Cerebellar nuclear complex (tissue), 1 donor: Measurements from ENCODE around the gene FLT1.

ENCODE experiments used
- DNase-seq, 2 experiments: peaks; one replicate each; lab custom pipeline; 2025; lab: John Stamatoyannopoulos, UW

Gene FLT1

GRCh38 chr13:28494778-28495537, at the start of gene FLT1:
TSS of gene FLT1 (minus strand) at chr13:28495128. CDS start at chr13:28494843, 285 bp downstream.
- DNase-seq: no peak

- no peak for DNase-seq
Measured at GRCh38 chr13:28544026-28544425, 49.1 kb upstream of the FLT1 start.

GRCh38 chr13:28542804-28543203, 47.9 kb upstream of the FLT1 start:
- no peak for DNase-seq

GRCh38 chr13:28541966-28542365, 47.0 kb upstream of the FLT1 start:
- no peak for DNase-seq

- DNase-seq: no peak
Measured at GRCh38 chr13:28540612-28541011, 45.7 kb upstream of the FLT1 start.

- no peak for DNase-seq
Measured at GRCh38 chr13:28539625-28540286, 44.8 kb upstream of the FLT1 start.

GRCh38 chr13:28538932-28539331, 44.0 kb upstream of the FLT1 start:
- no peak for DNase-seq

- DNase-seq: no peak
Measured at GRCh38 chr13:28537171-28537570, 42.2 kb upstream of the FLT1 start.

- DNase-seq: no peak
Measured at GRCh38 chr13:28536371-28536770, 41.4 kb upstream of the FLT1 start.

- DNase-seq: no peak
Measured at GRCh38 chr13:28535734-28536133, 40.8 kb upstream of the FLT1 start.

GRCh38 chr13:28534801-28535200, 39.9 kb upstream of the FLT1 start:
- DNase-seq: no peak

GRCh38 chr13:28534210-28534609, 39.3 kb upstream of the FLT1 start:
- DNase-seq: no peak

- DNase-seq: no peak
Measured at GRCh38 chr13:28533441-28534166, 38.7 kb upstream of the FLT1 start.

GRCh38 chr13:28533125-28533436, 38.2 kb upstream of the FLT1 start:
- no peak for DNase-seq

- DNase-seq: no peak
Measured at GRCh38 chr13:28532388-28533124, 37.6 kb upstream of the FLT1 start.

- no peak for DNase-seq
Measured at GRCh38 chr13:28531845-28532387, 37.0 kb upstream of the FLT1 start.

- no peak for DNase-seq
Measured at GRCh38 chr13:28531077-28531844, 36.3 kb upstream of the FLT1 start.

GRCh38 chr13:28530729-28531076, 35.8 kb upstream of the FLT1 start:
- no peak for DNase-seq

- no peak for DNase-seq
Measured at GRCh38 chr13:28529836-28530235, 34.9 kb upstream of the FLT1 start.

- DNase-seq: no peak
Measured at GRCh38 chr13:28528848-28529247, 33.9 kb upstream of the FLT1 start.

GRCh38 chr13:28528388-28528787, 33.5 kb upstream of the FLT1 start:
- no peak for DNase-seq
